B cell (primary cell): Measurements from ENCODE around the gene FKBP1A. TPM values are rescaled to one million over a fixed set of nuclear protein-coding genes. Genes with fewer than 3 reads are reported as not detected.

Source experiments
- ATAC-seq: fragments of 200-7000 bp; cut with Tn5 transposase; one replicate; pipeline ENCODE4 v1.10.0; 2021; ENCODE audit warnings: low read depth, mild to moderate bottlenecking, moderate number of reproducible peaks, moderate library complexity
- CTCF ChIA-PET: fragments of 350-600 bp; sonication (Branson Sonifier 250); formaldehyde crosslinking; loops from one replicate; lab custom pipeline; 2021; ENCODE audit warnings: antibody characterized with exemption, inconsistent platforms; lab: Charles Lee
- POLR2A ChIA-PET: fragments of 350-600 bp; sonication (Branson Sonifier 250); formaldehyde crosslinking; loops from one replicate; lab custom pipeline; 2021; ENCODE audit warnings: antibody characterized with exemption; lab: Charles Lee
- DNase-seq: peaks from one replicate; pipeline ENCODE4 v3.0.0; 2013
- H2AFZ ChIP-seq: 2 replicates; pipeline ENCODE4 v1.6.1; 2012; ENCODE audit warnings: mild to moderate bottlenecking, low read depth, low read length; ENCODE audit not compliant: insufficient read depth, poor library complexity, severe bottlenecking
- H3K27ac ChIP-seq, 2 donors: 1 replicate in 1 of 2; 2 replicates in 1 of 2; pipeline ENCODE4 v1.5.1; 2012 to 2013; ENCODE audit warnings: low read length in 2 of 2, mild to moderate bottlenecking in 2 of 2, moderate library complexity in 1 of 2
- H3K27me3 ChIP-seq, 4 experiments: fragments of 200-600 bp in 1 of 4; sonication (generic) in 1 of 4; replicated peaks in 1 of 4; 1 replicate in 2 of 4; 2 replicates in 2 of 4; pipeline versions ENCODE4 v1.6.1 to v1.7.0; 2013 to 2016; ENCODE audit warnings: low read length in 3 of 4, mild to moderate bottlenecking in 2 of 4, mixed read lengths in 1 of 4, moderate library complexity in 1 of 4; ENCODE audit not compliant: insufficient read depth in 4 of 4, control insufficient read depth in 3 of 4; ENCODE audit errors: control extremely low read depth in 1 of 4
- H3K36me3 ChIP-seq, 2 experiments: replicated peaks in 1 of 2; 1 replicate in 1 of 2; 2 replicates in 1 of 2; pipeline versions ENCODE4 v1.6.1 to v1.7.1; 2013; ENCODE audit warnings: low read length in 1 of 2; ENCODE audit not compliant: insufficient read depth in 2 of 2, control insufficient read depth in 1 of 2; ENCODE audit errors: control extremely low read depth in 1 of 2, extremely low read depth in 1 of 2
- H3K4me1 ChIP-seq, 2 donors: fragments of 200-600 bp in 1 of 2; sonication (generic) in 1 of 2; 1 replicate in 1 of 2; 2 replicates in 1 of 2; pipeline versions ENCODE4 v1.5.1 to v1.6.1; 2013 to 2017; ENCODE audit warnings: low read length in 2 of 2; ENCODE audit not compliant: control insufficient read depth in 2 of 2, insufficient read depth in 2 of 2
- H3K4me2 ChIP-seq: replicated peaks from 2 replicates; pipeline ENCODE3; 2012; ENCODE audit warnings: mild to moderate bottlenecking, low read depth, low read length; ENCODE audit not compliant: poor library complexity, severe bottlenecking
- H3K4me3 ChIP-seq, 5 experiments: fragments of 200-600 bp in 1 of 5; sonication (generic) in 1 of 5; 1 replicate in 3 of 5; 2 replicates in 2 of 5; pipeline versions ENCODE4 v1.5.1 to v1.7.0; 2011 to 2016; ENCODE audit warnings: low read length in 4 of 5, mild to moderate bottlenecking in 4 of 5, low read depth in 2 of 5, control low read depth in 1 of 5, moderate library complexity in 1 of 5; ENCODE audit not compliant: insufficient read depth in 1 of 5; ENCODE audit errors: control extremely low read depth in 1 of 5, extremely low read depth in 1 of 5
- H3K79me2 ChIP-seq: fragments of 200-600 bp; sonication (generic); one replicate; pipeline ENCODE4 v1.6.0; 2016; ENCODE audit warnings: low read length; ENCODE audit not compliant: control insufficient read depth, insufficient read depth
- H3K9ac ChIP-seq: fragments of 200-600 bp; sonication (generic); 2 replicates; pipeline ENCODE4 v1.6.1; 2017; ENCODE audit warnings: mild to moderate bottlenecking, low read length, moderate library complexity
- H3K9me3 ChIP-seq, 3 donors: one replicate each; pipeline versions ENCODE4 v1.6.1 to v1.7.1; 2013; ENCODE audit warnings: low read length in 2 of 3; ENCODE audit not compliant: control insufficient read depth in 2 of 3, insufficient read depth in 1 of 3; ENCODE audit errors: control extremely low read depth in 1 of 3
- H4K20me1 ChIP-seq: 2 replicates; pipeline ENCODE4 v1.6.0; 2012; ENCODE audit warnings: mild to moderate bottlenecking, low read length; ENCODE audit not compliant: insufficient read depth, control insufficient read depth, poor library complexity, severe bottlenecking
- H3K27ac Mint-ChIP-seq: one replicate; pipeline ENCODE4 v1.8.0; 2021; ENCODE audit warnings: mixed read lengths
- H3K27me3 Mint-ChIP-seq: one replicate; pipeline ENCODE4 v1.8.0; 2021; ENCODE audit warnings: mixed read lengths
- H3K4me1 Mint-ChIP-seq: one replicate; pipeline ENCODE4 v1.8.0; 2021; ENCODE audit warnings: mixed read lengths
- H3K4me3 Mint-ChIP-seq: one replicate; pipeline ENCODE4 v1.8.0; 2021; ENCODE audit warnings: mixed read lengths
- H3K9me3 Mint-ChIP-seq: one replicate; pipeline ENCODE4 v1.8.0; 2022; ENCODE audit warnings: mixed read lengths; ENCODE audit not compliant: insufficient read depth
- CTCF ChIP-seq: fragments of 200-600 bp; IDR thresholded peaks from one replicate; pipeline ENCODE4 v1.8.0; 2022; ENCODE audit warnings: antibody characterized with exemption, mild to moderate bottlenecking
- EZH2 ChIP-seq: IDR thresholded peaks from 2 replicates; pipeline ENCODE4 v1.6.1; 2012; ENCODE audit warnings: borderline replicate concordance, low read depth, mild to moderate bottlenecking, moderate library complexity, low read length; ENCODE audit not compliant: insufficient read depth, poor library complexity, severe bottlenecking
- WGBS: methylation state at CpG from one replicate; pipeline ENCODE4 v1.1.5; 2013; ENCODE audit warnings: missing lambda C conversion rate; ENCODE audit not compliant: insufficient coverage; 5-methylcytosine and 5-hydroxymethylcytosine counted together
- intact Hi-C: fragments of 100-400 bp; cut with micrococcal nuclease; formaldehyde crosslinking; loops from one replicate; pipeline ENCODE4 v1.10.0; 2022
- polyA plus RNA-seq: library from polyadenylated mRNA; depleted of rRNA; stranded (reverse); fragments of >200 nt; gene quantifications from 2 replicates; pipeline ENCODE4 v1.2.3, GENCODE V29; 2012
- total RNA-seq, 2 donors: library from RNA; stranded (reverse); fragments of 120-200 nt in 1 of 2; gene quantifications; 1 replicate in 1 of 2; 2 replicates in 1 of 2; pipeline versions ENCODE4 v1.2.3 to v1.2.4, GENCODE V29; 2013 to 2022

Gene FKBP1A
- total and polyA plus RNA-seq, 2 donors (not counting 1 experiment from before 2014, with no cell fraction given), result 86.3 to 86.7 TPM

- Mint-ChIP-seq H3K4me3 (peak overlapping the region; percentile 82), H3K9me3 (no peaks in the 10 kb centered on the region), H3K4me1 (peaks cover 72% of the 10 kb centered on the region), H3K27ac (peak overlapping the region; percentile 88), H3K27me3 (no peaks in the 10 kb centered on the region)
- TF ChIP-seq CTCF (no peak), EZH2 (no peak)
- Histone ChIP-seq H4K20me1 (peaks cover 84% of the 10 kb centered on the region), H3K9ac (peak overlapping the region; percentile 19), H2AFZ (no peak overlapping the region), H3K9me3 (no peaks in the 10 kb centered on the region), H3K4me3 (peak overlapping the region in 1 of 5 experiments; percentile 37), H3K27ac (peak overlapping the region; percentile 50 to 65), H3K4me2 (peak overlapping the region; percentile 63), H3K4me1 (peaks cover 42 to 51% of the 10 kb centered on the region in 2 donors), H3K79me2 (peaks cover 92% of the 10 kb centered on the region), H3K36me3 (peaks cover 3 to 23% of the 10 kb centered on the region in 2 experiments), H3K27me3 (no peaks in the 10 kb centered on the region)
- POLR2A ChIA-PET, result no interaction called here
- 68% methylated on average over 3 of the region's 5 CpGs for WGBS
- DNase-seq (no peak), ATAC-seq (no peak)
- CTCF ChIA-PET, result interaction anchor here (0.7 to 1.8 kb wide), 6 partner anchors 9 to 126 kb away, joined by 3 to 7 read pairs (median 4); partner anchors contain the start of gene FKBP1A
- intact Hi-C loops, result loop anchor here (5.0 kb wide), 2 partner anchors 50 to 60 kb away; partner anchors contain the start of gene SDCBP2
Observed at GRCh38 chr20:1377341-1377871, 15.4 kb downstream of the FKBP1A start.
